ENCODE measurements around the gene FNDC1.

GRCh38 chr6:159303159-159303558, 134.0 kb downstream of the FNDC1 start:
- no peak for TF ChIP-seq CTCF (IDR thresholded peaks at IDR 0.05 in 2 of 3, conservative IDR thresholded peaks at IDR 0.05 in 1 of 3; ENCODE audit: control insufficient read depth in 2 of 3, extremely low read depth in 1 of 3, insufficient read depth in 1 of 3, low read depth in 3 of 3, low read length in 3 of 3)
- no peak for TF ChIP-seq SMC3 (IDR thresholded peaks at IDR 0.05; ENCODE audit: borderline replicate concordance, low read length)
- TF ChIP-seq RBBP5 (conservative IDR thresholded peaks at IDR 0.05), result no peak
- TF ChIP-seq CEBPZ (IDR thresholded peaks at IDR 0.05; ENCODE audit: low read depth, low read length), result no peak
- no peak for TF ChIP-seq ZBED1 (IDR thresholded peaks at IDR 0.05; ENCODE audit: borderline replicate concordance)
- no peak for TF ChIP-seq SP1 (IDR thresholded peaks at IDR 0.05; ENCODE audit: low read depth, low read length)
- TF ChIP-seq HDAC2 (IDR thresholded peaks at IDR 0.05), result no peak
- no peak for TF ChIP-seq POLR2A (IDR thresholded peaks at IDR 0.05; ENCODE audit: low read depth, low read length)
- TF ChIP-seq KDM1A (IDR thresholded peaks at IDR 0.05; ENCODE audit: borderline replicate concordance), result no peak
